Measurements from ENCODE around the gene MYH11.

DNA sequence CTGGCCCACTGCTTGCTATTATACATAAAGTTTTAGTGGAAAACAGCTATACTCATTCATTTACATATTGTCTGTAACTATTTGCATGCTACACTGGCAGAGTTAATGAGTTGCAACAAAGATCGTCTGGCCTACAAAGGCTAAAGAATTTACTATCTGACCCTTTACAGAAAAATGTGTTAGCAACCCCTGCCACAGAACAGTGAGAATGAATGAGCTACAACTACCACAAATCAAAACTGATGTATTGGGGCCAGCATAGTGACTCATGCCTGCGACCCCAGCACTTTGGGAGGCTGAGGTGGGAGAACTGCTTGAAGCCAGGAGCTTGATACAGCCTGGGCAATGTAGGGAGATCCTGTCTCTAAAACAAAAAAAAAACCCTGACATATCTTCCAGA lies 92.7 kb downstream of the MYH11 start:
- TF ChIP-seq, protein P1, sequence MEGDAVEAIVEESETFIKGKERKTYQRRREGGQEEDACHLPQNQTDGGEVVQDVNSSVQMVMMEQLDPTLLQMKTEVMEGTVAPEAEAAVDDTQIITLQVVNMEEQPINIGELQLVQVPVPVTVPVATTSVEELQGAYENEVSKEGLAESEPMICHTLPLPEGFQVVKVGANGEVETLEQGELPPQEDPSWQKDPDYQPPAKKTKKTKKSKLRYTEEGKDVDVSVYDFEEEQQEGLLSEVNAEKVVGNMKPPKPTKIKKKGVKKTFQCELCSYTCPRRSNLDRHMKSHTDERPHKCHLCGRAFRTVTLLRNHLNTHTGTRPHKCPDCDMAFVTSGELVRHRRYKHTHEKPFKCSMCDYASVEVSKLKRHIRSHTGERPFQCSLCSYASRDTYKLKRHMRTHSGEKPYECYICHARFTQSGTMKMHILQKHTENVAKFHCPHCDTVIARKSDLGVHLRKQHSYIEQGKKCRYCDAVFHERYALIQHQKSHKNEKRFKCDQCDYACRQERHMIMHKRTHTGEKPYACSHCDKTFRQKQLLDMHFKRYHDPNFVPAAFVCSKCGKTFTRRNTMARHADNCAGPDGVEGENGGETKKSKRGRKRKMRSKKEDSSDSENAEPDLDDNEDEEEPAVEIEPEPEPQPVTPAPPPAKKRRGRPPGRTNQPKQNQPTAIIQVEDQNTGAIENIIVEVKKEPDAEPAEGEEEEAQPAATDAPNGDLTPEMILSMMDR (conservative IDR thresholded peaks at IDR 0.05; ENCODE audit: low read length) = no peak
- no peak for TF ChIP-seq EZH2phosphoT487 (IDR thresholded peaks at IDR 0.05; ENCODE audit: borderline replicate concordance)

Data from Loucy (cell line).